Measurements from ENCODE around the gene CPVL. TPM values are rescaled to one million over a fixed set of nuclear protein-coding genes. Genes with fewer than 3 reads are reported as not detected.

CPVL gene
- total RNA-seq, 1 donor from 2014 or later: not detected

GRCh38 chr7:29003703-29004102 lies 142.6 kb downstream of the CPVL start:
- FAIRE-seq (no peak), DNase-seq (ENCODE audit: low read depth) (no peak)
- H3K36me3 ChIP-seq (ENCODE audit: control insufficient read depth, insufficient read depth, low read length): no peaks in the 10 kb centered on the region
- no peaks in the 10 kb centered on the region for H3K27me3 ChIP-seq (ENCODE audit: control insufficient read depth, insufficient read depth, low read length)
- H3K4me3 ChIP-seq (ENCODE audit: low read depth, low read length): no peak overlapping the region
- no peak for TF ChIP-seq CTCF (IDR thresholded peaks at IDR 0.05; ENCODE audit: insufficient read depth, low read length, severe bottlenecking)

- DNase-seq (ENCODE audit: low read depth) (no peak), FAIRE-seq (no peak)
- no peak for TF ChIP-seq CTCF (IDR thresholded peaks at IDR 0.05; ENCODE audit: insufficient read depth, low read length, severe bottlenecking)
- H3K27me3 ChIP-seq (ENCODE audit: control insufficient read depth, insufficient read depth, low read length): no peaks in the 10 kb centered on the region
- H3K36me3 ChIP-seq (ENCODE audit: control insufficient read depth, insufficient read depth, low read length): no peaks in the 10 kb centered on the region
- H3K4me3 ChIP-seq (ENCODE audit: low read depth, low read length): no peak overlapping the region
Observed at GRCh38 chr7:29000717-29001076, 145.6 kb downstream of the CPVL start.

- Histone ChIP-seq H3K36me3 (ENCODE audit: control insufficient read depth, insufficient read depth, low read length) (no peaks in the 10 kb centered on the region), H3K4me3 (ENCODE audit: low read depth, low read length) (no peak overlapping the region), H3K27me3 (ENCODE audit: control insufficient read depth, insufficient read depth, low read length) (no peaks in the 10 kb centered on the region)
- DNase-seq (ENCODE audit: low read depth) (no peak), FAIRE-seq (no peak)
- TF ChIP-seq CTCF (IDR thresholded peaks at IDR 0.05; ENCODE audit: insufficient read depth, low read length, severe bottlenecking): no peak
Observed at GRCh38 chr7:28999895-29000716, 146.2 kb downstream of the CPVL start.

- no peak overlapping the region for H3K4me3 ChIP-seq (ENCODE audit: low read depth, low read length)
- TF ChIP-seq CTCF (IDR thresholded peaks at IDR 0.05; ENCODE audit: insufficient read depth, low read length, severe bottlenecking): no peak
Observed at GRCh38 chr7:28999427-28999826, 146.9 kb downstream of the CPVL start.

GRCh38 chr7:28998105-28998504 lies 148.2 kb downstream of the CPVL start:
- Histone ChIP-seq H3K36me3 (ENCODE audit: control insufficient read depth, insufficient read depth, low read length) (no peaks in the 10 kb centered on the region), H3K4me3 (ENCODE audit: low read depth, low read length) (no peak overlapping the region), H3K27me3 (ENCODE audit: control insufficient read depth, insufficient read depth, low read length) (no peaks in the 10 kb centered on the region)
- no peak for TF ChIP-seq CTCF (IDR thresholded peaks at IDR 0.05; ENCODE audit: insufficient read depth, low read length, severe bottlenecking)
- no peak for FAIRE-seq
- DNase-seq (ENCODE audit: low read depth): no peak

More at GRCh38 chr7:28999427-28999826, 146.9 kb downstream of the CPVL start:
- Histone ChIP-seq H3K27me3 (ENCODE audit: control insufficient read depth, insufficient read depth, low read length) (no peaks in the 10 kb centered on the region), H3K36me3 (ENCODE audit: control insufficient read depth, insufficient read depth, low read length) (no peaks in the 10 kb centered on the region)
- FAIRE-seq: no peak
- DNase-seq (ENCODE audit: low read depth): peak; percentile 35

GRCh38 chr7:28996836-28997235 lies 149.5 kb downstream of the CPVL start:
- FAIRE-seq (no peak), DNase-seq (ENCODE audit: low read depth) (peak; percentile 8)
- no peaks in the 10 kb centered on the region for H3K36me3 ChIP-seq (ENCODE audit: control insufficient read depth, insufficient read depth, low read length)
- TF ChIP-seq CTCF (IDR thresholded peaks at IDR 0.05; ENCODE audit: insufficient read depth, low read length, severe bottlenecking): no peak
- no peak overlapping the region for H3K4me3 ChIP-seq (ENCODE audit: low read depth, low read length)
- H3K27me3 ChIP-seq (ENCODE audit: control insufficient read depth, insufficient read depth, low read length): no peaks in the 10 kb centered on the region

Data from bronchial epithelial cell (primary cell).